Heart left ventricle (tissue), 16 donors: ENCODE results near the gene LGALS14. TPM values are rescaled to one million over a fixed set of nuclear protein-coding genes. Genes with fewer than 3 reads are reported as not detected.

ENCODE experiments used
- ATAC-seq, 4 donors: fragments of 200-7000 bp; cut with Tn5 transposase; one replicate each; pipeline ENCODE4 v1.9.1; 2020 to 2022; ENCODE audit warnings: moderate library complexity in 4 of 4, mild to moderate bottlenecking in 3 of 4, moderate number of reproducible peaks in 1 of 4
- DNase-seq, 5 donors: peaks; one replicate each; pipeline ENCODE4 v3.0.0-alpha.2; 2020
- H3K27ac ChIP-seq, 12 donors: fragments of 200-600 bp; sonication (generic) in 4 of 12; one replicate each; pipeline versions ENCODE4 v1.5.0 to v1.8.0; 2016 to 2022; ENCODE audit warnings: mild to moderate bottlenecking in 2 of 12
- H3K27me3 ChIP-seq, 9 donors: fragments of 200-600 bp; sonication (generic) in 2 of 9; one replicate each; pipeline versions ENCODE4 v1.5.1 to v1.8.0; 2016 to 2022; ENCODE audit warnings: mild to moderate bottlenecking in 3 of 9
- H3K36me3 ChIP-seq, 9 donors: fragments of 200-600 bp; sonication (generic) in 2 of 9; one replicate each; pipeline versions ENCODE4 v1.5.0 to v1.8.0; 2018 to 2022; ENCODE audit warnings: mild to moderate bottlenecking in 2 of 9
- H3K4me1 ChIP-seq, 12 donors: fragments of 200-600 bp; sonication (generic) in 4 of 12; one replicate each; pipeline versions ENCODE4 v1.5.0 to v1.8.0; 2016 to 2022; ENCODE audit warnings: mild to moderate bottlenecking in 3 of 12
- H3K4me3 ChIP-seq, 12 donors: fragments of 200-600 bp; sonication (generic) in 4 of 12; one replicate each; pipeline versions ENCODE4 v1.5.0 to v1.8.0; 2017 to 2022; ENCODE audit warnings: mild to moderate bottlenecking in 9 of 12, moderate library complexity in 4 of 12
- H3K9me3 ChIP-seq, 12 donors: fragments of 200-600 bp; sonication (generic) in 4 of 12; one replicate each; pipeline versions ENCODE4 v1.5.0 to v1.8.0; 2016 to 2022; ENCODE audit warnings: mild to moderate bottlenecking in 1 of 12
- POLR2A ChIP-seq, 2 donors: fragments of 450-650 bp; IDR thresholded peaks; one replicate each; pipeline ENCODE4 v1.6.1; 2017; ENCODE audit warnings: antibody characterized with exemption in 2 of 2, mild to moderate bottlenecking in 2 of 2, moderate library complexity in 2 of 2
- WGBS, 4 donors: extraction: QIAGEN DNeasy Blood & Tissue Kit in 2 of 4; methylation state at CpG; one replicate each; pipeline versions ENCODE4 v1.1.5 to v1.1.7; 2013 to 2018; 5-methylcytosine and 5-hydroxymethylcytosine counted together
- intact Hi-C, 10 donors: fragments of 100-400 bp; cut with DNase I; formaldehyde crosslinking; loops; one replicate each; pipeline versions ENCODE4 v1.11.1 to v1.14.2; 2022
- polyA plus RNA-seq, 2 donors: library from polyadenylated mRNA; stranded (reverse); fragments of 200-250 nt; gene quantifications; one replicate each; pipeline ENCODE4 v1.2.3, GENCODE V29; 2013
- total RNA-seq, 9 donors: library from RNA; depleted of rRNA in 2 of 9; stranded (reverse); fragments of >200 nt in 2 of 9; fragmentation: NEBNext Ultra II Directional in 3 of 9; extraction: Animal tissue kit (Norgen Biotek cat#: 25700) in 3 of 9; gene quantifications; one replicate each; pipeline versions ENCODE4 v1.1.0 to v1.2.4, GENCODE V29; 2016 to 2023
- TF ChIP-seq, protein P1 (sequence below), 12 donors: fragments of 200-600 bp; sonication (generic) in 4 of 12; IDR thresholded peaks; one replicate each; pipeline versions ENCODE4 v1.5.0 to v1.8.0; 2018 to 2022; ENCODE audit warnings: antibody characterized with exemption in 12 of 12, mild to moderate bottlenecking in 5 of 12
- donor health status: ischemic (EF 13 %, LVEDD 7.1; RV severe dilation, severe dysfunction).
- donor health status: healthy with polysubstance abuse.
- donor health status: DM: no; HTN: yes; CAD: no.
- donor health status: DM: no; HTN: no; CAD: no.
- donor health status: ischemic (EF 25% LVEDD 6.9; RV normal size, moderate dysfunction).
- donor health status: ischemic (EF 25% LVEDD 5.7; RV mildly dilated, moderate dysfunction).
- donor health status: healthy.
- donor health status: DM: yes; HTN: yes; CAD: no.
- donor health status: ischemic (EF 35%, LVEDD 5.7; RV mildly dilated, moderate dysfunction).
- donor health status: nonischemic (EF 11% LVEDD 7.7; RV severe dilation, severe dysfunction).
- donor health status: DM: yes; HTN: yes; CAD: no.
- donor health status: PGD.
- donor health status: ischemic (EF 29% LVEDD 5.4; RV normal size, mild dysfunction).
- donor health status: nonischemic (EF 23%, LVEDD 6.1; RV moderate dilation, normal function).

The LGALS14 gene
- total and polyA plus RNA-seq, 11 donors, result not detected

DNA sequence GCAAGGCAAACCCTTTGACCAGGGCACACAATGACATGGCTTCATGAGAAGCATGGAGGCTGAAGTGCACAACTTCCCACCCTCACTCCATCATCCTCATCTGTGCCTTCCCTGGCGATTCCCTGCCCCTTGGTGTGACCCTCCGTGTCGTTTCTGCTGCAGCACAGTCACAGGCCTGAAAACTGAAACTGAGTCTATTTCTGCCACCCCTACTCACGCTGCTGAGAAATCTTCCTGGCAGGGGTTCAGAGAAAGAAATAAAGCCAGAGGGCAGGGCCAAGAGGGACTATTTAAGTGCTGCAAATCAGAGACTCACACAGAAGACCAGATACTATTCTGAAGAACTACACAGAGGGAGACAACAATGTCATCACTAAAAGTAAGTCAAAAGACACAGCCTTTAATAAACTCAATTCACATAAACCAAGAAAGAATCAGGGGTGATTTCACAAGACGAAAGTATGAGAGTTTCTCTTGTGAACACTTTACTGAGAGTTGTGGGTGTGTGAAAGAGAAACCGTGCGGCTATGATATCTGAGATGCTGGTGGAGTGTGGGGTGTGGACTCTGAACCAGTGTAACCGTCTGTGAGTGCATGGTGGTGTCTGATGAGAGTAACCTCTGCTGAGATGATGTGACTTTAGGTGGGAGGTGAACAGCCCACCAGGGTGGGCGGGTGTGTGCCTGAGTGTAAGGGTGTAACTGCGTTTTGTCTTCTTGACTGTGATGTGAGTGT lies 25.1 kb upstream of the LGALS14 start:
- H3K9me3 ChIP-seq, result no peaks in the 10 kb centered on the region
- intact Hi-C loops, result no loop called here
- WGBS, 4 donors, result 35 to 53% (median 41%) methylated on average over 10 of the region's 10 CpGs
- peak overlapping the region in 1 of 12 donors; percentile 46 for H3K4me3 ChIP-seq
- ATAC-seq (peak; percentile 51 to 90 (median 65)), DNase-seq (no peak)
- peaks cover 0 to 30% (median 13%) of the 10 kb centered on the region in 12 donors for H3K4me1 ChIP-seq
- H3K36me3 ChIP-seq, result no peaks in the 10 kb centered on the region
- peak overlapping the region in 4 of 12 donors; percentile 1 to 84 (median 46) for H3K27ac ChIP-seq
- TF ChIP-seq, protein P1, sequence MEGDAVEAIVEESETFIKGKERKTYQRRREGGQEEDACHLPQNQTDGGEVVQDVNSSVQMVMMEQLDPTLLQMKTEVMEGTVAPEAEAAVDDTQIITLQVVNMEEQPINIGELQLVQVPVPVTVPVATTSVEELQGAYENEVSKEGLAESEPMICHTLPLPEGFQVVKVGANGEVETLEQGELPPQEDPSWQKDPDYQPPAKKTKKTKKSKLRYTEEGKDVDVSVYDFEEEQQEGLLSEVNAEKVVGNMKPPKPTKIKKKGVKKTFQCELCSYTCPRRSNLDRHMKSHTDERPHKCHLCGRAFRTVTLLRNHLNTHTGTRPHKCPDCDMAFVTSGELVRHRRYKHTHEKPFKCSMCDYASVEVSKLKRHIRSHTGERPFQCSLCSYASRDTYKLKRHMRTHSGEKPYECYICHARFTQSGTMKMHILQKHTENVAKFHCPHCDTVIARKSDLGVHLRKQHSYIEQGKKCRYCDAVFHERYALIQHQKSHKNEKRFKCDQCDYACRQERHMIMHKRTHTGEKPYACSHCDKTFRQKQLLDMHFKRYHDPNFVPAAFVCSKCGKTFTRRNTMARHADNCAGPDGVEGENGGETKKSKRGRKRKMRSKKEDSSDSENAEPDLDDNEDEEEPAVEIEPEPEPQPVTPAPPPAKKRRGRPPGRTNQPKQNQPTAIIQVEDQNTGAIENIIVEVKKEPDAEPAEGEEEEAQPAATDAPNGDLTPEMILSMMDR (IDR thresholded peaks at IDR 0.05), result no peak
- TF ChIP-seq POLR2A (IDR thresholded peaks at IDR 0.05), result no peak
- peaks cover 0 to 4% (median 0%) of the 10 kb centered on the region in 9 donors for H3K27me3 ChIP-seq

DNA sequence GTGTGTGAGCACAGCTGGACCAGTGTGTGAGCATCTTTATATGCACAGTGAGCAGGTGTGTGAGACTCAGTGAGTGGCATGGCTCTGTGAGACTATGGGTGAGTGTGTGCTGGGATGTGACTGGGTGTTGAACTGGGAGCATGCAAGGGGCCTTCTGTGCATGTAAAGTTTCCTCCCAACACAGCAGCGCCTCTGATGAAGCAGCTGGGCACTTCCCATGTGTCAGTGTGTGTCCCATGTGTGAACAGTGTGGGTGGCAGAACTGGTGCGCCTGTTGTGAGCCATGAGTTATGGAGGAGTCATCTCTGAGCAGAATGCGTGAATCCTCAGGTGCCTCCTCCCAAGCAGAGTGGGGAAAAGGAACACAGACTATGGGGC lies 24.5 kb upstream of the LGALS14 start:
- Histone ChIP-seq H3K4me1 (peaks cover 0 to 30% (median 13%) of the 10 kb centered on the region in 12 donors), H3K27me3 (peaks cover 0 to 4% (median 0%) of the 10 kb centered on the region in 9 donors), H3K9me3 (no peaks in the 10 kb centered on the region), H3K36me3 (no peaks in the 10 kb centered on the region), H3K4me3 (peak overlapping the region in 1 of 12 donors; percentile 46), H3K27ac (peak overlapping the region in 1 of 12 donors; percentile 84)
- no peak for ATAC-seq
- 74 to 91% (median 85%) methylated on average over 3 of the region's 3 CpGs for WGBS, 4 donors
- TF ChIP-seq, protein P1 (IDR thresholded peaks at IDR 0.05), result no peak
- no peak for TF ChIP-seq POLR2A (IDR thresholded peaks at IDR 0.05)
- intact Hi-C loops, result no loop called here
- no peak for DNase-seq

DNA sequence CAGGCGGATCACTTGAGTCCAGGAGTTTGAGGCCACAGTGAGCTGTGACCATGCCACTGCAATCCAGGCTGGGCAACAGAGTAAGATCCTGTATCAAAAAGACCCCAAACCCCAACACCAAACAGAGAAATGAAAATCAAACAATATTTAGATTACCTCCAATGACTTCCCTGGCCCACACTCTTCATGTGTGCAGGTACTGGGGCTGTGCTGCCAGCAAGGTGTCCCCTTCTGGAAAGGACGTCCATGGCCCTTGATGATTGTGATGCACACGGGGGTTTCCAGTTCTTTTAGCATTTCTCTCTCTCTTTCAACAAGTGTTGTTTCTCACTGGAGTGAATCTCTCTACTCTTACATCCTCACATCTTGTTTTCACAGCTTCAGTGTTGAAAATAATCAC lies 23.7 kb upstream of the LGALS14 start:
- intact Hi-C loops, result no loop called here
- Histone ChIP-seq H3K4me3 (peak overlapping the region in 1 of 12 donors; percentile 46), H3K9me3 (no peaks in the 10 kb centered on the region), H3K36me3 (no peaks in the 10 kb centered on the region), H3K4me1 (peaks cover 0 to 30% (median 13%) of the 10 kb centered on the region in 12 donors), H3K27me3 (no peaks in the 10 kb centered on the region), H3K27ac (no peak overlapping the region)
- 69 to 88% (median 77%) methylated on average over 3 of the region's 3 CpGs for WGBS, 4 donors
- TF ChIP-seq POLR2A (IDR thresholded peaks at IDR 0.05), result no peak
- TF ChIP-seq, protein P1 (IDR thresholded peaks at IDR 0.05), result no peak
- no peak for DNase-seq
- ATAC-seq, result no peak

DNA sequence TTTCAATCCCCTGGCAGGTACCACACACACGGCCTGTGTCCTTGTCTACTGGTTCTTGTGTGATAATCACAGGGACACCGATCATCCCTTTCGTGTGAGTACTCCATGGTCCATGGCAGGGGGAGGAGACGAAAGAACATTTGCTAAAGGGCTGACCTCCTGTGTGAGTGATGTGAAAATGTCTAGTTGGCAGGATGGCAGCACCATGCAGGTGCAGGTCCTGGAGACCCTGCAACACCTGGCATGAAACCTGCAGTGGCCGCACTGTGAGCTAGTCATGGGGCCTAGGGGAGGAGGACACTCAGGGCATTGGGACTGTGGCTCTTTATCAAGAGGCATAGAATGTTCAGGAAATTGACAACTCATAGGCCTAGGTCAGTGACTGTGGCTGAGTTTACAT lies 22.9 kb upstream of the LGALS14 start:
- no peak overlapping the region for H3K27ac ChIP-seq
- DNase-seq, result no peak
- TF ChIP-seq POLR2A (IDR thresholded peaks at IDR 0.05), result no peak
- TF ChIP-seq, protein P1 (IDR thresholded peaks at IDR 0.05), result no peak
- no peaks in the 10 kb centered on the region for H3K36me3 ChIP-seq
- peaks cover 0 to 30% (median 13%) of the 10 kb centered on the region in 12 donors for H3K4me1 ChIP-seq
- ATAC-seq, result no peak
- H3K9me3 ChIP-seq, result no peaks in the 10 kb centered on the region
- intact Hi-C loops, result no loop called here
- WGBS, 4 donors, result 83 to 89% (median 88%) methylated on average over 4 to 5 of the region's 5 CpGs
- no peaks in the 10 kb centered on the region for H3K27me3 ChIP-seq
- no peak overlapping the region for H3K4me3 ChIP-seq
